HepG2 (cell line): ENCODE data around the gene ANKRD39. TPM values are rescaled to one million over a fixed set of nuclear protein-coding genes. Genes with fewer than 3 reads are reported as not detected.

Experiments used
- ELK4 ChIP-seq: sonication (generic); formaldehyde crosslinking; IDR thresholded peaks from 2 replicates; pipeline ENCODE4 v1.9.0; 2021; ENCODE audit warnings: missing genetic modification reagents, borderline replicate concordance
- FOXA1 ChIP-seq, 2 experiments: fragments of 450-650 bp in 1 of 2; sonication (generic) in 1 of 2; formaldehyde crosslinking in 1 of 2; IDR thresholded peaks; 2 replicates each; pipeline versions ENCODE4 v1.4.0 to v1.6.1; 2016 to 2020; ENCODE audit warnings: missing genetic modification reagents in 1 of 2
- IKZF4 ChIP-seq: sonication (generic); formaldehyde crosslinking; IDR thresholded peaks from 2 replicates; pipeline ENCODE4 v1.5.1; 2020; ENCODE audit warnings: borderline replicate concordance, mild to moderate bottlenecking, low read depth, missing genetic modification reagents; ENCODE audit errors: not compliant biosample characterization
- KLF16 ChIP-seq, 2 experiments: sonication (generic) in 1 of 2; formaldehyde crosslinking in 1 of 2; IDR thresholded peaks; 2 replicates each; pipeline versions ENCODE4 v1.6.1 to v1.8.0; 2016 to 2023; ENCODE audit warnings: missing genetic modification reagents in 2 of 2, missing compliant biosample characterization in 1 of 2
- MED8 ChIP-seq: sonication (generic); formaldehyde crosslinking; IDR thresholded peaks from 2 replicates; pipeline ENCODE4 v1.8.1; 2023; ENCODE audit warnings: mild to moderate bottlenecking, missing genetic modification reagents; ENCODE audit not compliant: insufficient replicate concordance
- MEF2D ChIP-seq: sonication (generic); formaldehyde crosslinking; IDR thresholded peaks from 2 replicates; pipeline ENCODE4 v1.5.1; 2020; ENCODE audit warnings: mild to moderate bottlenecking, missing genetic modification reagents
- MEIS2 ChIP-seq: sonication (generic); formaldehyde crosslinking; IDR thresholded peaks from 2 replicates; pipeline ENCODE4 v1.9.0; 2021; ENCODE audit warnings: mild to moderate bottlenecking, missing genetic modification reagents
- NCOA5 ChIP-seq: sonication (generic); formaldehyde crosslinking; IDR thresholded peaks from 2 replicates; pipeline ENCODE4 v1.4.0; 2020; ENCODE audit warnings: missing genetic modification reagents
- NFIC ChIP-seq: IDR thresholded peaks from 2 replicates; pipeline ENCODE4 v1.6.1; 2012; ENCODE audit warnings: mild to moderate bottlenecking, low read length, inconsistent platforms
- NFYC ChIP-seq: IDR thresholded peaks from 2 replicates; pipeline ENCODE4 v1.6.1; 2016; ENCODE audit warnings: missing genetic modification reagents, missing compliant biosample characterization
- PHF8 ChIP-seq: sonication (generic); formaldehyde crosslinking; IDR thresholded peaks from 2 replicates; pipeline ENCODE4 v1.5.0; 2020; ENCODE audit warnings: missing genetic modification reagents
- PRPF4 ChIP-seq: fragments of 200-400 bp; formaldehyde crosslinking; IDR thresholded peaks from 2 replicates; pipeline ENCODE4 v1.6.1; 2016; ENCODE audit warnings: low read length, low read depth; ENCODE audit not compliant: poor library complexity, severe bottlenecking
- TBL1XR1 ChIP-seq: fragments of 150-350 bp; IDR thresholded peaks from 2 replicates; pipeline ENCODE4 v1.6.1; 2014; ENCODE audit warnings: borderline replicate concordance, low read length; ENCODE audit not compliant: partially characterized antibody
- TEAD3 ChIP-seq: optimal IDR thresholded peaks from 2 replicates; pipeline ENCODE3; 2016; ENCODE audit warnings: borderline replicate concordance
- ZBTB14 ChIP-seq: sonication (generic); formaldehyde crosslinking; IDR thresholded peaks from 2 replicates; pipeline ENCODE4 v1.4.0; 2020; ENCODE audit warnings: missing genetic modification reagents
- ZBTB3 ChIP-seq: sonication (generic); formaldehyde crosslinking; IDR thresholded peaks from 2 replicates; pipeline ENCODE4 v1.4.0; 2020; ENCODE audit warnings: low read depth, mild to moderate bottlenecking, moderate library complexity, missing genetic modification reagents, borderline replicate concordance
- ZFP36L1 ChIP-seq: sonication (generic); formaldehyde crosslinking; IDR thresholded peaks from 2 replicates; pipeline ENCODE4 v1.8.0; 2022; ENCODE audit warnings: mild to moderate bottlenecking, missing genetic modification reagents, moderate library complexity
- ZNF260 ChIP-seq: sonication (generic); formaldehyde crosslinking; IDR thresholded peaks from 2 replicates; pipeline ENCODE4 v1.4.0; 2020; ENCODE audit warnings: missing genetic modification reagents, low read depth, mild to moderate bottlenecking, borderline replicate concordance
- ZNF317 ChIP-seq: sonication (generic); formaldehyde crosslinking; IDR thresholded peaks from 2 replicates; pipeline ENCODE4 v1.5.0; 2020; ENCODE audit warnings: mild to moderate bottlenecking, missing genetic modification reagents
- ZNF335 ChIP-seq: sonication (generic); formaldehyde crosslinking; IDR thresholded peaks from 2 replicates; pipeline ENCODE4 v1.4.0; 2020; ENCODE audit warnings: missing genetic modification reagents
- ZNF646 ChIP-seq: sonication (generic); formaldehyde crosslinking; IDR thresholded peaks from 2 replicates; pipeline ENCODE4 v1.9.0; 2021; ENCODE audit warnings: mild to moderate bottlenecking, missing genetic modification reagents
- polyA plus RNA-seq, 8 experiments: library from polyadenylated mRNA; depleted of rRNA in 3 of 8; stranded (reverse) in 7 of 8; unstranded in 1 of 8; fragments of >200 nt; fragmentation: Illumina TruSeq in 4 of 8; extraction: Trizol in 4 of 8; gene quantifications; 2 replicates each; pipeline versions ENCODE4 v1.2.1 to v1.2.3, GENCODE V29; 2011 to 2016; ENCODE audit warnings: low read depth in 4 of 8, missing spikeins in 1 of 8, mixed read lengths in 1 of 8; ENCODE audit not compliant: insufficient read depth in 1 of 8
- total RNA-seq, 5 experiments: library from RNA; depleted of rRNA; stranded (reverse); fragments of >200 nt; fragmentation: Illumina TruSeq; extraction: Trizol; gene quantifications; 2 replicates each; pipeline ENCODE4 v1.2.3, GENCODE V29; 2016; ENCODE audit warnings: low read depth in 1 of 5

The ANKRD39 gene
- total and polyA plus RNA-seq, 2 of the 13 experiments (the other 11 are each of a cell fraction or from before 2014, with no cell fraction given) = 23.2 to 24.8 TPM

GRCh38 chr2:96869822-96870625, 12.2 kb upstream of the ANKRD39 start, which contains the start of gene SEMA4C (continued):
- no peak for TF ChIP-seq ZBTB14 (CRISPR knock-in tag)
- TF ChIP-seq PHF8 (CRISPR knock-in tag) = peak; percentile 10; the same call in 1 of the 2 replicates
- TF ChIP-seq MEIS2 (CRISPR knock-in tag) = 0 out of 2 replicates have a peak, but pooled peaks have one; percentile 31
- TF ChIP-seq ZNF335 (CRISPR knock-in tag) = peak; percentile 12; the same call in 1 of the 2 replicates
- TF ChIP-seq KLF16 (CRISPR knock-in tag; IDR thresholded peaks at IDR 0.05) = peak in 1 of 2 experiments; percentile 34; a peak in 2 of 4 replicates
- TF ChIP-seq MED8 (CRISPR knock-in tag) = peak; percentile 20
- TF ChIP-seq IKZF4 = no peak
- TF ChIP-seq TEAD3 = no peak
- TF ChIP-seq FOXA1 (IDR thresholded peaks at IDR 0.05) = no peak
- TF ChIP-seq FOXA1 (CRISPR knock-in tag; IDR thresholded peaks at IDR 0.05) = no peak
- TF ChIP-seq ZBTB3 (CRISPR knock-in tag) = peak; percentile 56; the same call in 1 of the 2 replicates
- no peak for TF ChIP-seq ZFP36L1 (CRISPR knock-in tag)
- no peak for TF ChIP-seq ZNF646 (CRISPR knock-in tag)
- no peak for TF ChIP-seq PRPF4
- TF ChIP-seq ELK4 (CRISPR knock-in tag) = no peak
- no peak for TF ChIP-seq NCOA5 (CRISPR knock-in tag)
- TF ChIP-seq ZNF260 (CRISPR knock-in tag) = no peak
- no peak for TF ChIP-seq TBL1XR1
- no peak for TF ChIP-seq ZNF317 (CRISPR knock-in tag)
- no peak for TF ChIP-seq NFYC (CRISPR knock-in tag)
- no peak for TF ChIP-seq MEF2D (CRISPR knock-in tag)
- no peak for TF ChIP-seq NFIC
